Thyroid gland (tissue), 4 donors: ENCODE measurements around the gene CERK.

Experiments used
- POLR2A ChIP-seq, 2 donors: fragments of 450-650 bp; IDR thresholded peaks; one replicate each; pipeline ENCODE4 v1.6.1; 2017; ENCODE audit warnings: antibody characterized with exemption in 2 of 2, mild to moderate bottlenecking in 2 of 2, moderate library complexity in 1 of 2
- TF ChIP-seq, protein P1 (sequence below), 6 experiments: fragments of 200-600 bp in 3 of 6; fragments of 450-650 bp in 3 of 6; sonication (generic) in 3 of 6; IDR thresholded peaks; one replicate each; pipeline ENCODE4 v1.5.1; 2016 to 2019; ENCODE audit warnings: antibody characterized with exemption in 6 of 6, mild to moderate bottlenecking in 2 of 6, inconsistent platforms in 1 of 6, moderate library complexity in 1 of 6

- no peak for TF ChIP-seq POLR2A (IDR thresholded peaks at IDR 0.05)
- TF ChIP-seq, protein P1, sequence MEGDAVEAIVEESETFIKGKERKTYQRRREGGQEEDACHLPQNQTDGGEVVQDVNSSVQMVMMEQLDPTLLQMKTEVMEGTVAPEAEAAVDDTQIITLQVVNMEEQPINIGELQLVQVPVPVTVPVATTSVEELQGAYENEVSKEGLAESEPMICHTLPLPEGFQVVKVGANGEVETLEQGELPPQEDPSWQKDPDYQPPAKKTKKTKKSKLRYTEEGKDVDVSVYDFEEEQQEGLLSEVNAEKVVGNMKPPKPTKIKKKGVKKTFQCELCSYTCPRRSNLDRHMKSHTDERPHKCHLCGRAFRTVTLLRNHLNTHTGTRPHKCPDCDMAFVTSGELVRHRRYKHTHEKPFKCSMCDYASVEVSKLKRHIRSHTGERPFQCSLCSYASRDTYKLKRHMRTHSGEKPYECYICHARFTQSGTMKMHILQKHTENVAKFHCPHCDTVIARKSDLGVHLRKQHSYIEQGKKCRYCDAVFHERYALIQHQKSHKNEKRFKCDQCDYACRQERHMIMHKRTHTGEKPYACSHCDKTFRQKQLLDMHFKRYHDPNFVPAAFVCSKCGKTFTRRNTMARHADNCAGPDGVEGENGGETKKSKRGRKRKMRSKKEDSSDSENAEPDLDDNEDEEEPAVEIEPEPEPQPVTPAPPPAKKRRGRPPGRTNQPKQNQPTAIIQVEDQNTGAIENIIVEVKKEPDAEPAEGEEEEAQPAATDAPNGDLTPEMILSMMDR (IDR thresholded peaks at IDR 0.05), result no peak
These were observed 16.8 kb upstream of the CERK start for GRCh38 chr22:46754826-46755225.
